CD14-positive monocyte (primary cell): ENCODE data around the gene LTBP4. TPM values are rescaled to one million over a fixed set of nuclear protein-coding genes. Genes with fewer than 3 reads are reported as not detected.
A peak's percentile ranks its signal among the peaks of the same experiment; 100 is the strongest.

Source experiments
- DNase-seq, 3 donors: peaks; one replicate each; pipeline ENCODE4 v3.0.0-alpha.2; 2011 to 2022
- H2AFZ ChIP-seq: 2 replicates; pipeline ENCODE4 v1.6.0; 2012; ENCODE audit warnings: mild to moderate bottlenecking, low read depth, low read length, inconsistent platforms; ENCODE audit not compliant: insufficient read depth, poor library complexity, severe bottlenecking
- H3K27ac ChIP-seq, 2 donors: 1 replicate in 1 of 2; 2 replicates in 1 of 2; pipeline ENCODE4 v1.5.1; 2012 to 2013; ENCODE audit warnings: low read length in 2 of 2, control low read depth in 1 of 2, inconsistent platforms in 1 of 2, low read depth in 1 of 2, mild to moderate bottlenecking in 1 of 2
- H3K27me3 ChIP-seq, 2 donors: one replicate each; pipeline versions ENCODE4 v1.6.0 to v1.6.1; 2011 to 2013; ENCODE audit warnings: low read length in 2 of 2; ENCODE audit not compliant: control insufficient read depth in 2 of 2, insufficient read depth in 2 of 2
- H3K36me3 ChIP-seq, 2 donors: replicated peaks in 1 of 2; 1 replicate in 1 of 2; 2 replicates in 1 of 2; pipeline versions ENCODE4 v1.5.1 to v1.6.1; 2012 to 2013; ENCODE audit warnings: low read length in 2 of 2, control low read depth in 1 of 2, inconsistent platforms in 1 of 2, mild to moderate bottlenecking in 1 of 2; ENCODE audit not compliant: insufficient read depth in 2 of 2, control insufficient read depth in 1 of 2
- H3K4me1 ChIP-seq, 2 donors: 1 replicate in 1 of 2; 2 replicates in 1 of 2; pipeline versions ENCODE4 v1.5.1 to v1.6.1; 2012 to 2013; ENCODE audit warnings: low read length in 2 of 2, control low read depth in 1 of 2, inconsistent platforms in 1 of 2, mild to moderate bottlenecking in 1 of 2, moderate library complexity in 1 of 2; ENCODE audit not compliant: insufficient read depth in 2 of 2, control insufficient read depth in 1 of 2
- H3K4me2 ChIP-seq: replicated peaks from 2 replicates; pipeline ENCODE3; 2012; ENCODE audit warnings: low read length, moderate library complexity, mild to moderate bottlenecking; ENCODE audit not compliant: poor library complexity, severe bottlenecking; ENCODE audit errors: extremely low read depth
- H3K4me3 ChIP-seq, 3 experiments: fragments of 200-600 bp in 1 of 3; sonication (generic) in 1 of 3; replicated peaks in 1 of 3; 1 replicate in 2 of 3; 2 replicates in 1 of 3; pipeline ENCODE4 v1.5.1; 2011 to 2013; ENCODE audit warnings: low read length in 3 of 3, mild to moderate bottlenecking in 3 of 3, control low read depth in 2 of 3, low read depth in 2 of 3, inconsistent platforms in 1 of 3, moderate library complexity in 1 of 3
- H3K79me2 ChIP-seq: 2 replicates; pipeline ENCODE4 v1.6.0; 2012; ENCODE audit warnings: mild to moderate bottlenecking, control low read depth, inconsistent platforms, low read length, moderate library complexity; ENCODE audit not compliant: insufficient read depth
- H3K9ac ChIP-seq: 2 replicates; pipeline ENCODE4 v1.6.0; 2017; ENCODE audit warnings: low read length, mild to moderate bottlenecking; ENCODE audit not compliant: insufficient read depth, poor library complexity, severe bottlenecking
- H3K9me3 ChIP-seq, 2 donors: replicated peaks in 1 of 2; 1 replicate in 1 of 2; 2 replicates in 1 of 2; pipeline versions ENCODE4 v1.5.1 to v1.6.1; 2012 to 2013; ENCODE audit warnings: low read length in 2 of 2, control low read depth in 1 of 2; ENCODE audit not compliant: control insufficient read depth in 1 of 2, insufficient read depth in 1 of 2
- H4K20me1 ChIP-seq: 2 replicates; pipeline ENCODE4 v1.6.0; 2012; ENCODE audit warnings: mild to moderate bottlenecking, low read length, control low read depth, moderate library complexity; ENCODE audit not compliant: insufficient read depth
- H3K27ac Mint-ChIP-seq, 7 donors: one replicate each; pipeline ENCODE4 v1.8.0; 2020; ENCODE audit warnings: mild to moderate bottlenecking in 7 of 7, mixed read lengths in 7 of 7, moderate library complexity in 6 of 7, inconsistent platforms in 2 of 7
- H3K27me3 Mint-ChIP-seq, 3 donors: one replicate each; pipeline ENCODE4 v1.8.0; 2021 to 2022; ENCODE audit warnings: low read depth in 3 of 3, mild to moderate bottlenecking in 3 of 3, mixed read lengths in 3 of 3, moderate library complexity in 3 of 3, inconsistent platforms in 1 of 3
- H3K36me3 Mint-ChIP-seq, 2 donors: one replicate each; pipeline ENCODE4 v1.8.0; 2020; ENCODE audit warnings: mixed read lengths in 2 of 2, inconsistent platforms in 1 of 2, mild to moderate bottlenecking in 1 of 2
- H3K4me1 Mint-ChIP-seq: one replicate; pipeline ENCODE4 v1.8.0; 2020; ENCODE audit warnings: mild to moderate bottlenecking, mixed read lengths
- H3K4me3 Mint-ChIP-seq, 2 donors: one replicate each; pipeline ENCODE4 v1.8.0; 2020; ENCODE audit warnings: mild to moderate bottlenecking in 2 of 2, mixed read lengths in 2 of 2, moderate library complexity in 1 of 2
- H3K9me3 Mint-ChIP-seq, 7 donors: one replicate each; pipeline ENCODE4 v1.8.0; 2020 to 2022; ENCODE audit warnings: mixed read lengths in 7 of 7, mild to moderate bottlenecking in 6 of 7, moderate library complexity in 6 of 7, inconsistent platforms in 2 of 7
- CTCF ChIP-seq: fragments of 200-600 bp; IDR thresholded peaks from one replicate; pipeline ENCODE4 v1.8.0; 2022; ENCODE audit warnings: antibody characterized with exemption, mild to moderate bottlenecking
- WGBS: methylation state at CpG from one replicate; pipeline ENCODE4 v1.1.5; 2013; ENCODE audit warnings: missing lambda C conversion rate; ENCODE audit not compliant: insufficient coverage; 5-methylcytosine and 5-hydroxymethylcytosine counted together
- intact Hi-C, 2 donors: fragments of 100-400 bp; cut with micrococcal nuclease; formaldehyde crosslinking; loops; one replicate each; pipeline versions ENCODE4 v1.15.0 to v1.15.1; 2023
- polyA plus RNA-seq, 3 donors: library from polyadenylated mRNA; depleted of rRNA in 1 of 3; unstranded in 2 of 3; stranded (reverse) in 1 of 3; fragments of 300-500 nt in 2 of 3; fragments of >200 nt in 1 of 3; fragmentation: Illumina TruSeq in 2 of 3; gene quantifications; 1 replicate in 2 of 3; 2 replicates in 1 of 3; pipeline ENCODE4 v1.2.3, GENCODE V29; 2012 to 2021

The LTBP4 gene
- polyA plus RNA-seq, 3 donors, result 3.8 to 38.7 (median 8.0) TPM

GRCh38 chr19:40567040-40567749, 34.0 kb upstream of the LTBP4 start:
- H3K27me3 Mint-ChIP-seq, result peaks cover 58 to 65% (median 60%) of the 10 kb centered on the region in 3 donors
- no peak overlapping the region for H3K27ac ChIP-seq
- H3K36me3 Mint-ChIP-seq, result peaks cover 0 to 4% of the 10 kb centered on the region in 2 donors
- H3K9me3 Mint-ChIP-seq, result peaks cover 0 to 16% (median 11%) of the 10 kb centered on the region in 7 donors
- H3K9ac ChIP-seq, result no peak overlapping the region
- peak overlapping the region; percentile 65 for H3K4me2 ChIP-seq
- peaks cover 13% of the 10 kb centered on the region for H3K4me1 Mint-ChIP-seq
- peak overlapping the region in 1 of 2 donors; percentile 76 for H3K4me3 Mint-ChIP-seq
- H3K79me2 ChIP-seq, result no peaks in the 10 kb centered on the region
- H3K9me3 ChIP-seq, result peaks cover 0 to 12% of the 10 kb centered on the region in 2 donors
- 23% methylated on average over 11 of the region's 20 CpGs for WGBS
- peak overlapping the region; percentile 73 for H2AFZ ChIP-seq
- H3K27ac Mint-ChIP-seq, result no peak overlapping the region
- H3K4me1 ChIP-seq, result peaks cover 17 to 21% of the 10 kb centered on the region in 2 donors
- H4K20me1 ChIP-seq, result no peaks in the 10 kb centered on the region
- TF ChIP-seq CTCF, result no peak
- no peaks in the 10 kb centered on the region for H3K36me3 ChIP-seq
- DNase-seq, result no peak
- peak overlapping the region in 1 of 3 experiments; percentile 48 for H3K4me3 ChIP-seq
- intact Hi-C loops, result loop anchor here in 1 of 2 donors (5.0 kb wide), 1 partner anchor 35 kb away; the partner anchor contains the start of gene LTBP4
- H3K27me3 ChIP-seq, result peaks cover 19 to 51% of the 10 kb centered on the region in 2 donors

- WGBS, result 10% methylated on average over 70 of the region's 70 CpGs
- H3K36me3 Mint-ChIP-seq, result peaks cover 0 to 4% of the 10 kb centered on the region in 2 donors
- peak overlapping the region; percentile 21 for H3K9ac ChIP-seq
Observed at GRCh38 chr19:40567750-40568494, 33.2 kb upstream of the LTBP4 start.

More at GRCh38 chr19:40567750-40568494, 33.2 kb upstream of the LTBP4 start:
- H3K27ac ChIP-seq, result no peak overlapping the region
- peaks cover 19 to 51% of the 10 kb centered on the region in 2 donors for H3K27me3 ChIP-seq
- intact Hi-C loops, result loop anchor here in 1 of 2 donors (5.0 kb wide), 1 partner anchor 34 kb away; the partner anchor contains the start of gene LTBP4
- H3K4me3 ChIP-seq, result peak overlapping the region in 1 of 3 experiments; percentile 48
- DNase-seq, result no peak
- H3K4me2 ChIP-seq, result peak overlapping the region; percentile 65
- no peaks in the 10 kb centered on the region for H3K79me2 ChIP-seq
- peaks cover 17 to 21% of the 10 kb centered on the region in 2 donors for H3K4me1 ChIP-seq
- Mint-ChIP-seq H3K4me3 (peak overlapping the region in 1 of 2 donors; percentile 73), H3K27ac (no peak overlapping the region), H3K27me3 (peaks cover 60 to 61% (median 60%) of the 10 kb centered on the region in 3 donors), H3K9me3 (peaks cover 0 to 17% (median 11%) of the 10 kb centered on the region in 7 donors), H3K4me1 (peaks cover 13% of the 10 kb centered on the region)
- no peaks in the 10 kb centered on the region for H3K36me3 ChIP-seq
- H4K20me1 ChIP-seq, result no peaks in the 10 kb centered on the region
- peaks cover 0 to 12% of the 10 kb centered on the region in 2 donors for H3K9me3 ChIP-seq
- no peak for TF ChIP-seq CTCF
- peak overlapping the region; percentile 73 for H2AFZ ChIP-seq
